Breast epithelium (tissue), 3 donors: Measurements from ENCODE around the gene HESX1.

ENCODE experiments used
- CTCF ChIP-seq, 3 donors: fragments of 450-650 bp; IDR thresholded peaks; one replicate each; pipeline ENCODE4 v1.5.1; 2016 to 2017; ENCODE audit warnings: antibody characterized with exemption in 3 of 3, mild to moderate bottlenecking in 3 of 3, moderate library complexity in 3 of 3
- POLR2A ChIP-seq: fragments of 450-650 bp; IDR thresholded peaks from one replicate; pipeline ENCODE4 v1.6.1; 2016; ENCODE audit warnings: antibody characterized with exemption, mild to moderate bottlenecking, moderate library complexity

GRCh38 chr3:57169108-57169507 lies 30.7 kb downstream of the HESX1 start:
- TF ChIP-seq CTCF (IDR thresholded peaks at IDR 0.05) (no peak), POLR2A (no peak)
